SK-N-DZ (cell line): Measurements from ENCODE around the gene RNF148. TPM values are rescaled to one million over a fixed set of nuclear protein-coding genes. Genes with fewer than 3 reads are reported as not detected.

Experiments used
- DNase-seq: peaks from one replicate; pipeline ENCODE4 v3.0.0-alpha.2; 2015; ENCODE audit warnings: low spot score
- polyA plus RNA-seq, 2 experiments: library from polyadenylated mRNA; depleted of rRNA; stranded (reverse); fragments of >200 nt; gene quantifications; 2 replicates each; pipeline ENCODE4 v1.2.3, GENCODE V29; 2014

Gene RNF148, protein sequence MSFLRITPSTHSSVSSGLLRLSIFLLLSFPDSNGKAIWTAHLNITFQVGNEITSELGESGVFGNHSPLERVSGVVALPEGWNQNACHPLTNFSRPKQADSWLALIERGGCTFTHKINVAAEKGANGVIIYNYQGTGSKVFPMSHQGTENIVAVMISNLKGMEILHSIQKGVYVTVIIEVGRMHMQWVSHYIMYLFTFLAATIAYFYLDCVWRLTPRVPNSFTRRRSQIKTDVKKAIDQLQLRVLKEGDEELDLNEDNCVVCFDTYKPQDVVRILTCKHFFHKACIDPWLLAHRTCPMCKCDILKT
- polyA plus RNA-seq (2014; cell fraction: cytosol; rRNA removed): not detected in 2 replicates
- not detected in 2 replicates for polyA plus RNA-seq (2014; cell fraction: nucleus; rRNA removed)

DNA sequence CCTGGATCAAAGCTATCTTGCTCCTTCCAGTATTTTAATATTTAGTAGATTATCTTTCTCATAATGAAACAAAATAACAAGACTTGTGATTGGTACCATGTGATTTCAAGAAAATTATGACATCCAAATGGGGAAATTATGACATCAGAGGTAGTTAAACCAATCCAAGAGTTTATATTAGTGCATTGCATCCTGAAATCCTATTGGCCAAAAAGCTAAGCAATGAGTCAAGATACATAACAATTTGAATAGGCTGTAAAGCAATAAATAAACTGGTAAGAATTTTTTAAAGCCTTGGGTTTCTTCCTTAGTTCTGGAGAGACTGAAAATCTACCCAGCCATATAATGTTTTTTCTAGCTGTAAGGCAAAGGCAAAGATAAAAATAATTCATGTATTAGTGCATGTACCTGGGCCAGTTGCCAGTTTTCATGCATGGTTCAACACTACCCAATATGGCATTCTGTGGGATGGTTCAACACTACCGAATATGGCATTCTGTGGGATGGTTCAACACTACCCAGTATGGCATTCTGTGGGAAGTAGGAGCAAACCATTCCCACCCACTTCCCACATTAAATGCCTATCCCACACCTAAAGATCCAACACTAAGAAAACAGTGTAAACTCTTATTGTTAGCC, at the start of gene RNF148:
Gene RNF148, minus strand, starts transcription at position 51 of the 639 bp plus-strand sequence. CDS start 172 bp downstream, outside the sequence.
- no peak for DNase-seq

DNA sequence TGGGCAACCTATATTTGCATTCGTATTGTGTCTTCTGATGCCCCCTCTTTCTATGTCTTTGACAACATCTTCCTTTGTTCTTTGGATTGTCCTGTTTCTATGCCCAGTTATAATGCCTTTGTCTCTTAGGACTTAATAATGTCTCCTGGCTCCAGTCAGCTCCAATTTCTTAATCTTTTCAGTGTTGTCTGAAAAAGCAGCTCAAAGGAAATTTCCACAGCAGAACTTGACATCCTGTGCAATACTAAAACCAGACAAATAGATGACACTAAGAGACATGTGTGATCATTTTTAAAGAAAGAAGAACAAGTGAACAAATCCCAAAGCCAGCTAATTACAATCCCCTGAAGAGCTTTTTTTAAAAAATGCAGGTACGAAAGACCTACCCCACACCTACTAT, 47.7 kb upstream of the RNF148 start:
- DNase-seq: no peak

DNA sequence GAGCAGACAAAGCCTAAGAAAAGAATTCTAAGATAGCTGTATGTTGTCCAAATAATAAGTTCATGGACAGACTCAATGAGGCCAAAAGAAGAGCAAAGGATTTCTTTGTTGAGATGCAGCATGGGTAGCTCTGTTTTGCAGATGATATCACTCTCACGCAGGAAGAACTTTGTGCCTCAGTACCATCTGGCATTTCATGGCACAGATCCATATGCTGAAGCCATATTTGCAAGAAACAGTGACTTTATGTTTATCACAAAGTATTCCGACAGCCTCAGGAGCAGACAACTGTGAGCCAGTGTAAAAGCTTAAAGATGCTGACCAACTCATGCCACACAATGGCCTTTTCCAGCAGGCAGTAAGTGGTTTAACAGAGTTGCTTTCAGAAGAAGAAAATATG, 45.5 kb upstream of the RNF148 start:
- no peak for DNase-seq

DNA sequence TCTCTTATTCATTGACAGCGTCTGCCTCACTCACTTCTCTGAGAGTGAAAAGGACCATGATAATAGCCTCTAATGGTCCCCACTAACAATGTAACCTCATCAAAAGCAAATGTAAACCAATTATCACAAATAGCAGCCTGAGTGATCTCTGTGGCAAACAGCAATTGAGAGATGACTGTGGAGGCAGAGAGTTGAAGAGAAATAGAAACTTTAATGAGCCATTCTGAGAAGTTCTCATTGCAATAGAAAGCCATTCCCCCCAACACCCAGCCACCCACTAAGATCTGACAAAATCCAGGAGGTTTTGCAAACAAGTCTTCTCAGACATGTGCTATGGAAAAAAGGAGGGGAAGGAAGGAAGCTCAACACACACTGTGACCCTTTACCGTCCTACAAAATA, 44.2 kb upstream of the RNF148 start:
- DNase-seq: no peak

DNA sequence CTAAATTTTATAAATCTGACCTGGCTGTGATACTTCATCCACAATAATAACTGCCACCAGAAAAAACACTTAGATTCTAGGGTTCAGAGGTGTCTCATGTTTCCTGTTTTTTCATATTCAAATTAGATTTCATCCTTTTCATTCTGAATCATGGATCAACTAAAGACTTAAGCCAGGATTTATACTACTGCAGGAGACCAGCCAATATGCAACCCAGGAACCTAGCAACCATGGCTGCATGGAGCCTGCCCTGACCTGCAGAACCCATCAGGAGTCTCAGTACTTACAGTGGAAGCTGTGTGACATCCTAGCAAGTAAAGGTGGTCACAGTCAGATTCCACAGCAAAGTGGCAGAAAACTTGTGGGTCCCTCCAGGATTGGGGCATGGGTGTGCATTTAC, 40.5 kb upstream of the RNF148 start:
- no peak for DNase-seq

DNA sequence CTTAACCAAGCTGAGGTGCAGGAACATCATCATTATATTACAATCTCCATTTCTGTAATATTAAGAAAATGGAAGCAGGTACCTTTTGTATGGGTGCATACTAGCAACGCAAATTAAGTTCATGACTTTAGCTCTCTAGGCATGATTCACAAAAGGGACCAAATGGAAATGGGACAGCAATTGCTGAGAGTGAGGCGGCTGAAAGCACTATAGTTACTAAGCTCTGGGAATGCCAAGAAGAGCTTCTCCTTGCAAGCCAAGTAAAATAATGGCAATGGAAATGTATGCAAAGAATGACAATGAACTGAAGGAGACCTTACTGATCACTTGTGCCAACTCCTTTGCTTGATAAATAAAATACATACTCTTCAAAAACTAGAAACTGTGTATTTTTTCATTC, 36.2 kb upstream of the RNF148 start:
- no peak for DNase-seq

DNA sequence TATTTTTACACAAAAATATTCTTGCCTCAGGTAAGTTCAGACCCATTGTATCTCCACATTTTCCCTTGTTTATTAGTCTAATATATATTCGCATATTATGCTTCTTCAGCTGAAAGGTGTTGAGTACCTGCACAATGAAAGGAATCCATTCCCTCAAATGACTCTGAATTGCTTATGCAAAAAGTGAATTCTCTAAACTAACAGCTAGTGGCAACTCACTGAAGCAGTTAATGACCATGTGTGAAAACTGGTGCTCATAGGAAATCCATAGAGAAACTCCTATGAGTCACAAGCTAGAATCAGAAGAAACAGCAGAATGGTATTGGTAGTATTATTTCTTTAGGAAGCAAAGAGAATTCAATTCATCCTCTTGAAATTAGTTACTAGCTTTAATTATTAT, 33.5 kb upstream of the RNF148 start:
- no peak for DNase-seq

DNA sequence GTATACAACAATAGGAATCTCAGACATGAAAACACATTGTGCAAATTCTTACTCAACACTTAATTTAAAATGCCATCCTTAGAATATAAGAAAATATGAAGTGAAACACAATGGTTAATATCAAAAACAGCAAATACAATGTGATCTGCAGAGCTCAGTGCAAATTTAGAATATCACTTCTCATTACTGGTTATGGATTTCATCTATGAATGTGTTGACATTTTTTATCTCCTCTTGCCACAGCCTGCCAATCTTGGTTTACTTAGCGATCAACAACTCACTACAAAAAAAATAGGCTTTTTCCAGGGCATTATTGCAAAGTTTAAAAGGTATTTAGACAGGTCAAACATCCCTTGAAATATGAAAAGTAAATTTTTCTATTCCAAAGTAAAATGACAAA, 25.0 kb upstream of the RNF148 start:
- no peak for DNase-seq

DNA sequence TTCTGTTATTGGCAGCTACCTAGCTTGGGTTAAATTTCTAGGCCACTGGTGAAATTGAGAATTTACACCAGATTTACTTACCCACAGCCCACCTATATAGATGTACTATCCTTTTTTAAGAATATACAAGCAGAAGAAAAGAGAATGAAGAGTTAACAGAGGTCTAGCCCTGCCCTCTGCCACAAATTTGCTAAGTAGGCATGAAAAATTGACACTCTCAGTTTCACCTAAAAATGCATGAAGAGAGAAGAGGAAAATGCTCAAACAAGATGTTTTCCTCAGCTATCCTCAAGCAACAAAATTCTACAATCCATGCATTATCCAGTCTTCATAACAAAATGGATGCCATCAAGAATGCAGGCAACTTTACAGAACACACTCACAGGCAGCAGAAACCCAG, 24.6 kb upstream of the RNF148 start:
- no peak for DNase-seq

DNA sequence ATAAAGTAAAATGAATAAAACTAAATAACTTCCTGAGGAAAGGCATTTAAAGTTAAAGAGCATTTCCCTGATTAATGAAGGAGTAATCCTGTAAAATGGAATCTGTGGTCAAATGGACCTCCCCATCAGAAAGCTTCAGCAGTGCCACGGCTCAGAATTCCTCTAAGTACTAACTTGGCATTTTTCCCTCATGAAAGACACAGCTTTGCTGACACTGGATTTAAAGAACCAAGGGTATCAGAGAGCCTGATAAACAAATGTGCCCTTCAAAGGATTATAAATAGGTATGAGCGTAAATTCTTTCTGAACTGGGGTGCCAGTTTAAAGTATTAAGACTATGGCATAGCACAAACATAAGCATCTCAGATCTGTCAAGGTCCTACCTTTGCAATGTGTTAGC, 24.2 kb upstream of the RNF148 start:
- DNase-seq: no peak

DNA sequence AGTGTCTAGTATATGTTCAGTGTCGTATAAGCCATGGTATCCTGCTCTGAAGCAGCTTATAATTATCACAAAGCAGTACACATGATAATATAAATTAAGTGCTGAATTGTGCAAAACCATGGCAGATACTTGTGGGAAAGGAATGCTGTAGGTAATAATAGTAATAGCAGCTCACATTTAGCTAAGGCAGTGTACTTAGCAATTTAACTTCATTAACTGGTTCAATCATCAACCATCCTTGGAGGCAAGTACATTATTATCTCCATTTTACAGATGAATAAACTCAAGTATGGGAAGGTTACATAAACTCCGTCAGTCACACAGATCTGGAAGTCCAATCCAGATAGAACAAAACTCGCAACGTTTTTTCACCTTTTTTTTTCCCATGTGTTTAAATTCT, 21.6 kb upstream of the RNF148 start:
- DNase-seq: no peak

DNA sequence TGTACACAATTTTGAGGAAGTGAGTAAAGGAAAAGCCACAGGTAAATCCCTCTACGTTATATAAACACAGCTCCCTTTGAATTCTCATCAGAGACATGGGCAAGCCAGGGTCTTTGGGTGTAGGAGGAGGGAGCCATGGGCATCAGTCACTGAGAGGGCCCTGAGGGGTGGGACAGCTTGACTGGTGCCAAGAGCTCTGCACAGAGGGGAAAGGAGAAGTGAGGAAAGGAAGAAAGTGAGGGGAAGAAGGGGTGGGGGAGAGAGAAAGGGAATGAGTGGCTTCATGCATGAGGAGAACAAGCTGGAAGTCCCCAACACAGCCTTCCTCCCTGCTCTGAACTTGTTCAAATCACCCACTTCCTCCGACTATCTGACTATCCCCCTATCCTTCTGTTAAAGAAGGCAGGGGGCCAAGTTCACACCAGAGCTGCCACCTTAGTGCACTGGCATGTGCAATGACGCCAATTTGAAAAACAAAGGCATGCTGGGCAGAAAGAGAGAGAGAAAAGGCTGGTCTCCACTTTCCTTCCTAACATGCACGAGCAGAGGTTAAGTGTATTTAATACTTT, 16.4 kb upstream of the RNF148 start:
- no peak for DNase-seq

DNA sequence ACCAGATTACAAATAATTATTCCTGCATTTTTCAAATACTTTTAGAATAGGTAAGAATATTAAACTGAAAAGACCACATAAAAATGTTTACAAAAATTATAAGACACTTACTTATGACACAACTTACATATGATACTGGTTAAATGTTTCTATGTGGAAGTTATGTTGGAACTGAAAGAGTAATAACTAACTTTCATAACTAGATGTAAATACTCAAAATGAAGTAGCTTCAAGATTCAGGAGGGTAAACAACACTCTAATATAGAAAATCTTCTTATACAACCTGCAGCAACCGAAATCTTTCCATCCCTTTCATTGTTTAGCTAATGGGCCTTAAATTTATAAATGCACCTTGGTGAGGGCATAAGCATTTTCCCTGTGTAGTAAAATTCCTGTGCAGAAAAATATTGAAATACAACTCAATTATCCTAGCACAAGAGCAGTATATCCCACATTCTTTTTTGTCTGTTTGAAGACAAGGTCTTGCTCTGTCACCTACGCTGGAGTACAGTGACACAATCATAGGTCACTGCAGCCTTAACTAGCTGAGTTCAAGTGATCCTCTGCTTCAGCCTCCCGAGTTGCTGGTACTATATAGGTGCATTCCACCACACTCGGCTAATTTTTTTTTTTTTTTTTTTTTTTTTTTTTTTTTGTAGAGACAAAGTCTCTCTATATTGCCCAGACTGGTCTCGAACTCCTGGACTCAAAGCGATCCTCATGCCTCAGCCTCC, 14.8 kb upstream of the RNF148 start:
- no peak for DNase-seq

DNA sequence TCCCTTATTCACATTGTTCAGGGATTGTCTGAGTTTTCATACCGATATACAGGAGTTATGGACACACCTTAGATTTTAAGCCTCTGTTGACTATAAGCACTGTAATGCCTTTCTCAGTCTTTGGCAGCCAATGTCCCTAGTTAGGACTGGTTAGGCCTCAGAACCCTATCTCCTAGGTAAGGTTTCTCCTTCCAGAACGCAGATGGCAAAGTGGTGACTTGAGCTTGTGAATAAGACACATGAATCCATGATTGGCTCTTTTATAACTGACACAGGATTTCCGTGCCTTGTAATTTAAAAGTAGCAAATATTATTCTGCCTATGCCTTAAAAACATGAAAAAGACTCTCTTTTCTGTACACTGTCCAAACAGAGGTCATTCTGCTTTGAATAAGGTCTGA, 12.5 kb upstream of the RNF148 start:
- no peak for DNase-seq

DNA sequence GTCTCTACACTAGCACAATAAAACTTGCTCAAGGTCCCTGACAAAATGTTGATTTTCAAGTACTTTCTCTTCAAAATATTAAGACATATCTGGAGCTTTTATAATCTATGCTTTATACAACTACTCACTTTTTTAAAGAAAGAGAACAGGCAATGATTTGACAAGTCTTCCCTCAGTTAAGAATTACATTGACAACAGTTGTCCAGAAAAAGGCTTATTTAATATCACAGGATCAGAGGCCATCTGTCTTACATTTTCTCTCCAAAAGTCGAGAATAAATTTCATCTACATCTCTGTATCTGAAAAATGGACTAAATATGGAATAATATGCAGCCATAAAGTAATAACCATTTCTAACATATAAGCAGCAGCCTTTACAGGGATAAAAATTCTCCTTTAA, 8.2 kb upstream of the RNF148 start:
- DNase-seq: no peak

DNA sequence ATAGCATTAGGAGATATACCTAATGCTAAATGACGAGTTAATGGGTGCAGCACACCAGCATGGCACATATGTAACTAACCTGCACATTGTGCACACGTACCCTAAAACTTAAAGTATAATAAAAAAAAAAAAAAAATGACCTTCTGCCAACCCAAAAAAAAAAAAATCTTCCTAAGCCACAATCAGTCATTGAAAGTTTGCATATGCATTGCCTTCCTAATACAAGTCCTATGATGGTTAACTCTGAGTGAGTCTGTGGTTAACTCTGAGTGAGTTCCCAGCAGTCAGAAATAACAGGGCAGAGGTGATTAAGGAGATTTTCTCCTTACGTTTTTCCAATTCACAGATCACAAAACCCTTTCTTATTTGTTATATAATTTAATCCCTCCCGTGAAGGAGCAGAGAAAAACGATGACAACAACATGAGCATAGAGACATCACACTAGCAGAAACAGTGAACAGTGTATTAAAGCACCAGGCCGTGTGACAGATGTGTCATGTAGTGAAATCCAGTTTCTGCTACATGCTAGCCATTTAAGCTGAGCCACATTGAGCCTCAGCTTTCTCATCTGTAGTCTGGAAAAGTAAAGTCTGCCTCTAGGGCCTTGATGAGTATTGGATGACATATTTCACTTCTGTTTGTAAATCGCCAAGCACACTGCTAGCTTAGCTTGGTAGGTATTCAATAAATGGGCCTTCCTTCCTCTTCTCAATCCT, 7.4 kb upstream of the RNF148 start:
- no peak for DNase-seq

DNA sequence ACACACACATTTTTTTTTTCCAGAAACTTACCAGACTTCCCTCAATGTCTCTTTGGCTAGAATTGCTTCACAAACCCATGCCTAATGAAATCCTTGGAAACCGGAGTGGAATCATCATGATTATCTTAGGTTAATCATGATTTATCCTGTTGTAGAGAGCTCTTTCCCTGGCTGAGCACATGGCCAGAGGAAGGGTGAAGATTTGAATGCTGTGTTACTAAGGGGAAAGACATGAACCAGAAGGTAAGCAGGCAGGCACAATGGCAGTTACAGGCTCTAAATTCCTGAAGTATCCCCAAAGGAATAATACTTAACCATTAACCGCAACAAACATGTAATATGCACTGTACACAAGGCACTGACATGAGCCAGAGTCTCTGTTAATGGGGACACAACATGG, 4.1 kb upstream of the RNF148 start:
- DNase-seq: no peak

DNA sequence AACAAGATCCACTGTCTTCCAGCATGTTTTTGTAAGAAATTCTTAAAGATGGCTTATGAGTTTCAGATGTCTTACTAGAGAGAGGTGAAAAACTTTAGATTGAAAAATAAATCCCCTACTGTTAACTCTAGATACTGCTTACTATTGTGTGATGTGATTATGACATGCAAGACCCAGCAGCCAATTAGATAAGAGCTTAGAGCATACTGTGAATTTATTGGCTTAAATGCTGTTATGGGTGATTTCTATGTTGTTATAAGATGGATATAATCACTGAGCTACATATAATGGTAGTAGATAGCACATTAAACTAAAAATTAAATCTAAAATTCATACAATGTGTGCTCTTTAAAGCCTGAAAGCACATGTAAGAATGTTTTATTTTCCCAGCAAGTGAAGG, 3.7 kb downstream of the RNF148 start, which contains the start of gene RNF133:
Gene RNF133, minus strand, starts transcription at position 101 of the 400 bp plus-strand sequence. CDS start 199 bp downstream, outside the sequence.
- no peak for DNase-seq

DNA sequence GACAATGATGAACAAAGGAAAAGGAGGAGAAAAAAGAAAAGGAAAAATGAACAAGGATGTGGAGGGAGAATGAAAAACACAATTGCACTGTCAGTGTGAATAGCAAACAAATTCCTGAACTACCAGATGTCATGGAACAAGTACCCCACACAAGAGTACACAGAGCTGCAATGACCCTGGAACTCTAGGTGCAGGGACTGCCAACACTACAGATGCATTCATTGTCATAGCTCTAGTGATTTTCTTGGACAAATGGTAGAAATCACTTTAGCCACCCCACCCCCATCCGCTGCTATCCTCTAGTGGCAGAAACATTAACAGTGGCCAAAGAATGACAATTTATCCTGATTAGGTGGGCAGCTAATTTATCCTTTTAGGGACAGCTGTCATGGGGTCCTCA, 6.9 kb downstream of the RNF148 start:
- no peak for DNase-seq

DNA sequence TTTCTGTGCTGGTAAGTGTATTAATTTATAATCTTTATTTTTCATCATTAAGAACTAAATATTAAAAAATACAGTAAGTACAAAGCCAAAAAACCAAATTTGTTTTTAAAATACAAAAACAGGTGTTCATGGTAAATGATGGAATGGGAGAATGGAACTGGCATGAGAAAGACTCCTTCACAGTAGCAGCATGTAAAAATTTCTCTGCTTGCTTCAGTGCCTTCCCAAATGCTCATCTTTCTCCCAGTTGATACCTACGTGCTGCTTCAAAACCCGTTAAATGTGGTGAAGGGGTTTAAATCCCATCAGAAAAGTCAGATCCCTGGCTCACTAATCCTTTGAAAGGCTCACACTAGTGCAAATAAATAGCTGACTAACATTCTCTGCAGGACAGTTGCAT, 8.0 kb downstream of the RNF148 start:
- no peak for DNase-seq

DNA sequence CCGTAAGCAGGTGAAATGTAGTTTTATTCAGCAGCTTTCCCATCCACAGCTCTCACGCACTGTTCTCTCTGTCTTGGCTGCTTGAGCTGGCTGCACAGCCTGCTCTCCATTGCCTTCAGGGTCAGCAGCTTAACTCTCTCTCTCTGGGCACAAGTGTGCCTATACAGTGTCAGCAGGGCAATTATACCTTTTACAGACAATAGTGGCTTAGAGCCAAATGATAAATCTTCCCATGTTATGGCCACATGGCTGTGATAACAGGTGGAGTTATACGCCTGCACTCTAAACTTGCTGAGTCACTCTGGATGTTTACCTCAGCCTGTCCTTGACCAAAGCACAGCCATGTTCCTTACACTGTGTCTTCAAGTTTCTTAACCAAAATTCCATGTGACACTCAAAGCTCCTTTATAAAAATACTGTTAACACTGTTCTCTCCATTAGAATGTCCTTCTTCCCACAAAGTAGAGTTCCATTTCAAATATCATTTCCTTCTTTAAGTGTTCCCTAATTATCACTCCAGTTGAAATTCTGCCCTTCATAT, 9.9 kb downstream of the RNF148 start:
- DNase-seq: no peak
